ENCODE results near the gene PTGDS.

PTGDS gene

DNA sequence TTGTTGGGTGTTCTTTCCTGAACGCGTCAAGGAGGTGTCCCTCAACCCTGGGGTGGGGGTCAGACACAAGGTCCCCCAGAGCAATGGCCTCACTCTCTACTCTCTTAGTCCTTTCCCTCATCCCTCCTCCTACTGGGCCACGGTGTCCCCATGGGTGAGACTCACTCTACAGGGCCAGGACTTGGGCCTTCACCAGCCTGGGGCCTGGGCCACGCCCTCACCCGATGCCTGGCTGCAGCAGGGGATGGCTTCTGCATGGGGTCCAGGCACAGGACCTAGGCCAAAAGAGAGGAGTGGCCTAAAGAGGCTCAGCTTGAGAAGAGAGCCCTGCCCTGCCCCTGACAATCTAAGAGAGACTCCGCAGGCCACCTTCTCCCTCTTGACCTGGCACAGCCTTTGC lies 19.4 kb upstream of the PTGDS start:
- DNase-seq, result no peak
- TF ChIP-seq GATA1 (IDR thresholded peaks at IDR 0.05; ENCODE audit: low read depth, low read length), result no peak
- no peak for TF ChIP-seq POLR2A (IDR thresholded peaks at IDR 0.05; ENCODE audit: low read length)

DNA sequence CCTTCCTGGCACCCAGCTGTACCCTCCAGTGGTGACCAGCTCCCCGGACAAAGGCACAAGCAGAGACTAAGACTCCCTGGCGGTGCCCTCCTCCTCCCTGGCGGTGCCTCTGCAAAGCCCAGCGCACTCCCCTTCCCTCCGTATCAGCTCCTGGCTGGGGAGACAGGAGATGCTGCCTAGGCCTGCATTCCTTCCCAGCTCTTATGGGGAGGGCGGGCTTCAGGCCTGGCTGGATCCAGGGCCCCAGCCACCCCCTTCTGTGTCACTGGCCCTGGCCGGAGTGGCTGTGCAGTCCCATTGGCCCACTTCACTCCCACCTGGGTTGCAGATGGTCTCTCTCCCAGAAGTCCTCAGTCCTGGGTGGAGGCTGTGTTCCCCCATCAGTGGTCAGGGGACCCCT lies 18.8 kb upstream of the PTGDS start:
- TF ChIP-seq POLR2A (IDR thresholded peaks at IDR 0.05; ENCODE audit: low read length) (no peak), GATA1 (IDR thresholded peaks at IDR 0.05; ENCODE audit: low read depth, low read length) (no peak)
- no peak for DNase-seq

DNA sequence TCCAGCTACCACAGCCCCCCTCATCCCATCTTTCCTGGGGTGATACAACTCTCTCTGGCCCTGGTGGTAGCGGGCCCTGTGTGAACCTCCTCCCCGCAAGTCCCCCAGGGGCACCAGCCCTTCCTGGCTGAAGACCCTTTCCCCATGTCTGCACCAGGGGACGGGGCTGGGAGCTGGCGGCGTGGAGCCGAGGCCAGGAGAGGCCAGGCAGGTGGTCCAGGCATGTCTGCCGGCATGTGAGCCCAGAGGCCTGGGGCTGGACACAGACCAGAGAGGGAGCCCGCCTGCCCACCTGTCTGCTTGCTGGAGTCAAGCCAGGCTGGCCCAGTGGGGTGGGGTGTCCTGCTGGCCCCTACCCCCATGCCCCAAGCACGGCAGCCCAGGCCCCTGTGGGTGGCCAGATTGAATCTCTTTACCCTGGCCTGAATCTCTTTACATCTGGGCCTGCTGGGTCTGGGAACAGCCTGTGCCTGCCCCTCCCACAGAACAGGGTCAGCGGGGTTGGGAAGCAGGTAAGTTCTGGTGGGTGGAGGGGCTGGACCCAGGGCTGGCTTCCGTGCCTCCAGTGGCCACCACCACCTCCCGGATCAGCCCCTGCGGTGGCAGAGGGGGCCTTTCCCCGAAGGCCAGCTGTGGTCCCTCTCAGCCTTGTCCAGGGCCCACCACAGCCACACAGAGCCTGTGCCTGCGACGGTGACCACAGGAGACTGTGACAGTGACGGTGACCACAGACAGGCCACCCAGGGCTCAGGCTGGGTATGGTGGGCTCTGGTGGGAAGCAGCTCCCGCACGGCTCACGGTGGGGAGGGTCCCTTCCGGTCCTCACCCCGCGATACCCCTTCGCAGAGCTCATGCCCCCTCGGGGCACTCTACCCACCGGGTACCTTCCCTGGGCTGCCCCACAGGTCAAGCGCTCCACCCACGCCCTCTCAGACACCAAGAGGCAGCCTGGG lies 18.1 kb upstream of the PTGDS start:
- TF ChIP-seq POLR2A (IDR thresholded peaks at IDR 0.05; ENCODE audit: low read length) (no peak), GATA1 (IDR thresholded peaks at IDR 0.05; ENCODE audit: low read depth, low read length) (no peak)
- no peak for DNase-seq

DNA sequence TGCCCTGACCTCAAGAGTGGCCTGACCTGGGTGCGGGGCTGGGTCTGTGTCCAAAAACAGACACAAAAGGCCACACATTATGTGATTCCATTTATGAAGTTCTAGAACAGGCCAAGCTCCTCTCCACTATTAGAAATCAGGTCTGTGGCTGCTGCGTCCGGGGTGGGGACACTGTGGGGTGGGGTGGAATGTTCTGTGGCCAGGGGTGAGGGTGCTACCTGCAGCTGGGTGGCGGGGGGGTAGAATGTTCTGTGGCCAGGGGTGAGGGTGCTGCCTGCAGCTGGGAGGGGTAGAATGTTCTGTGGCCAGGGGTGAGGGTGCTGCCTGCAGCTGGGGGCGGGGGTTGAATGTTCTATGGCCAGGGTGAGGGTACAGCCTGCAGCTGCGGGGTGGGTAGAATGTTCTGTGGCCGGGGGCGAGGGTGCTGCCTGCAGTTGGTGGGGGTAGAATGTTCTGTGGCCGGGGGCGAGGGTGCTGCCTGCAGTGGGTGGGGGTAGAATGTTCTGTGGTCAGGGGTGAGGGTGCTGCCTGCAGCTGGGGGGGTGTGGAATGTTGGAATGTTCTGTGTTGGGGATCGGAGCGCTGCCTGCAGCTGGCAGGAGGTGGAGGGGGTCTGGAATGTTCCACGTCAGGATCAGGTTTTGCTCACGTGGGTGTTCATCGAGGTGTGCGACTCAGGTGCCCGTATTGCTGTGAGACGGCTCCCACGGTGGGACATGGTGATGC lies 16.9 kb upstream of the PTGDS start:
- no peak for TF ChIP-seq GATA1 (IDR thresholded peaks at IDR 0.05; ENCODE audit: low read depth, low read length)
- no peak for TF ChIP-seq POLR2A (IDR thresholded peaks at IDR 0.05; ENCODE audit: low read length)
- no peak for DNase-seq

DNA sequence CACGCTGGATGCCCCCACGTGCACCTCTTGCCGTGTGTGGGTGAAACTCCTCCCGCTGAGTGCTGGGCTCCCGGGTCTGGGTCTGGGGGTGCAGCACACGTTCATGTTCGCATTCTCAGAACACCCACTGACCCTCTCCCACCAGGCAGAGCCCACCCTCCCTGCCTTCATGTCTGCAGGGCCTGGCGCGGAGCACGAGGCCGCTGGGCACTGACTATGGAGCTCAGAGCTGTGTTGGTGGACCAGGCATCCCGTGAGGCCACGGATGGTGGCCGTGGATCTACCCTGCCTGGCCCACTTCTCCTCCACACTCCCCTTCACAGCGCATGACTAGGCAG lies 16.4 kb upstream of the PTGDS start:
- no peak for DNase-seq
- TF ChIP-seq POLR2A (IDR thresholded peaks at IDR 0.05; ENCODE audit: low read length), result no peak
- no peak for TF ChIP-seq GATA1 (IDR thresholded peaks at IDR 0.05; ENCODE audit: low read depth, low read length)

DNA sequence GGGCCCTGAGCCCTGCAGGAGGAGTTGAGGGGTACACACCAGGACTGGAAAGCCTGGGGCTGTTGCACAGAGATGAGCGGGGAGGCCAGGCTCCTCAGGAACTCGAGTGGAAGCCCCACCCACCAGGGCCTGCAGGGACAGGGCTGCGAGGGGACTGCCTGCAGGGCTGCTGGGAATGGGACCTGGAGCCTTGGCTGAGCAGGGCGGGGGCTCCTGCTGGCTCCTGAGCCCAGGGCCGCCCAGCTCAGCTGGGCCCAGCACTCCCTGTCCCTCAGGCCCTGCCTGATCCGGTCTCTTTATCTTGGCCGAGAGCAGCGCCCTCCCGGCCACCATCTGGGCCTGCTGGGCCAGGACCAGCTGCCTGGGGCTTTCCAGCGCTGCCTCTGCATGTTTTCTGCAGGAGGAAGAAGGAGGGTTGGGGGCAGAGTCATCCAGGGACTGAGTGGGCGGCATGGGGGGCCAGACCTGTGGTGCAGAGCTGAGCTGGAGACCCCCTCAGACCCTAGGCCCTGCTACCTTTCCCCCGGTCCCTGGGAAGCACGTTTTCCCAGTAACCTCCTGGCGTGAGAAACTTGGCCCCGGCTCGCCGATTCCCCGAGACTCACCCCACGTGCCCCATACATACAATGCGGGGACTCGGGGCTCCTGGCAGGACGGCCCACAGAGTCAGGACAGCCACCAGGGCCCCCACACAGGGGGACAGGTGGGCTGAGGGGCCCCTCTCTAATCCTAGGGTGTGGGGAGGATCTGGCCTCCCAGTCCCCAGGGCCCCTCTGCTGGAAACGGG lies 15.8 kb upstream of the PTGDS start:
- TF ChIP-seq POLR2A (IDR thresholded peaks at IDR 0.05; ENCODE audit: low read length) (no peak), GATA1 (IDR thresholded peaks at IDR 0.05; ENCODE audit: low read depth, low read length) (no peak)
- no peak for DNase-seq

DNA sequence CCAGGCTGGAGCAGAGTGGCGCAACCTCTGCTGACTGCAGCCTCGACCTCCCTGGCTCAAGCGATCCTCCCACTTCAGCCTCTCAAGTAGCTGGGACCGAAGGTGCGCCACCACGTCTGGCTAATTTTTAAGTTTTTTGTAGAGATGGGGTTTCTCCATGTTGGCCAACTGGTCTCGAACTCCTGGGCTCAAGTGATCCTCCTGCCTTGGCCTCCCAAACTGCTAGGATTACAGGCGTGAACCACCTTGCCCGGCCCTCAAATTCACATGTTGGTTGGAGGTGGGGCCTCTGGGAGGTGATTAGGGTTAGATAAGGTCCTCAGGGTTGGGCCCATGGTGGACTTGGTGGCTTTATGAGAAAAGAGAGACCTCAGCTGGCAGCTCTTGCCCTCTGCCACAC lies 15.1 kb upstream of the PTGDS start:
- no peak for DNase-seq
- no peak for TF ChIP-seq POLR2A (IDR thresholded peaks at IDR 0.05; ENCODE audit: low read length)
- TF ChIP-seq GATA1 (IDR thresholded peaks at IDR 0.05; ENCODE audit: low read depth, low read length), result no peak

DNA sequence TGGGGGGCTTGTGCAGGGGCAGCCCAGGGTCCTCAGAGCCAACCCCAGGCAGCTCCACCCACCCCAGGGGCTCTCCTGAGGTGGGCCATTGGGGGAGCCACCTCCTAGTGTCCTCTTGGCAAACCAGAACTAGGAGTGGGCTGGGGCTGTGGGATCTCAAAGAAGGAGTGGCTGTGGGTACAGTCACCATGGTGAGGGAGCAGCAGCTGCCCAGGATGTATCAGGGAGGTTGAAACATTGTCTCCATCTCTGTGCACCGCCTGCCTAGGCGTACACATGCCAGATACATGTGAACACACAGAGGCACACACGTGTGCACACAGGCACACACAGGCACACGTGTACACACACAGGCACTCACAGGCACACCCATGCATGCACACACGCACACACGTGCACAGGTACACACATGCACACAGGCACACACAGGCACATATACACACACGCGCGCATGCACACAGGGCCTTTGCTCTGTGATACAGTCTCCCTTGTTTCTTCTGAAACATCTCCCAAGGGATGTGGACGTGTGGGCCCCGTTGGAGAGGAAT lies 14.5 kb upstream of the PTGDS start:
- no peak for DNase-seq
- TF ChIP-seq GATA1 (IDR thresholded peaks at IDR 0.05; ENCODE audit: low read depth, low read length) (no peak), POLR2A (IDR thresholded peaks at IDR 0.05; ENCODE audit: low read length) (no peak)

DNA sequence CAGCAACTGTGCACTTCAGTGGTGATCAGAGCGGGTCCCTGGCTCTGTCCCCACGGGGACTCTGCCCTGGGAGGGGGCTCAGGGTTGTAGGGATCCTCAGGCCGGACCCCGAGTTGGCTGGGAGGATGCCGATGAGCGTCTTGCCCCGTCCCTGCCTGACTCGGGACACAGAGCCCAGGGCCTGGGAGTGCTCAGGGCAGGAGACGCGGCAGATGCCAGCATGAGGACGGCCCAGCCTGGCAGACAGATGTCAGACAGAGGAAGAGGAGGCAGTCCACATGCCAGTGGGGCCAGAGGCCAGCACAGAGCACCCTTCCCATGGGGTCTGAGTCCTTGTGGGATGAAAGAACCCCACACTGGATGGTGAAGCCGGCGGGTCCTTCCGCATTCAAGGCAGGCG lies 14.0 kb upstream of the PTGDS start:
- TF ChIP-seq POLR2A (IDR thresholded peaks at IDR 0.05; ENCODE audit: low read length) (no peak), GATA1 (IDR thresholded peaks at IDR 0.05; ENCODE audit: low read depth, low read length) (no peak)
- DNase-seq, result no peak

DNA sequence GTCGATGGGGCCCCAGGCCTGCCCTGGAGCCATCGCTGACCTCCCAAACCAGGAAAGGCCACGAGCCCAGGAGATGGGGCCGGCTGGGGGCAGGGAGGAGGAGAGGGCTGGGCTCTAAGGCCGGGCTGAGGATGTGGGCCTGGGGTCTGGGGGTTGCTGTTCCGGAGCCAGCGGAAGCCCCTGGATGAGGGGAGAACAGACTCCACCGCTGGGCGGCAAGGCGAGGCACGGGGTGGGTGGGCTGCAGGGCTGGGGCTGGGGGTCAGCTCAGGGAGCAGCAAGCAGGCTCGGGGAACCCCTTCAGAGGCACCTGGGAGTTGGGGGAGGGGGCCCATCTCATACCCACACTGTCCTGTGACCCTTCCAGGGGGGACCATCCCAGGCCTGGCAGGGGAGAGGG lies 13.6 kb upstream of the PTGDS start:
- DNase-seq, result no peak
- TF ChIP-seq GATA1 (IDR thresholded peaks at IDR 0.05; ENCODE audit: low read depth, low read length) (no peak), POLR2A (IDR thresholded peaks at IDR 0.05; ENCODE audit: low read length) (no peak)

DNA sequence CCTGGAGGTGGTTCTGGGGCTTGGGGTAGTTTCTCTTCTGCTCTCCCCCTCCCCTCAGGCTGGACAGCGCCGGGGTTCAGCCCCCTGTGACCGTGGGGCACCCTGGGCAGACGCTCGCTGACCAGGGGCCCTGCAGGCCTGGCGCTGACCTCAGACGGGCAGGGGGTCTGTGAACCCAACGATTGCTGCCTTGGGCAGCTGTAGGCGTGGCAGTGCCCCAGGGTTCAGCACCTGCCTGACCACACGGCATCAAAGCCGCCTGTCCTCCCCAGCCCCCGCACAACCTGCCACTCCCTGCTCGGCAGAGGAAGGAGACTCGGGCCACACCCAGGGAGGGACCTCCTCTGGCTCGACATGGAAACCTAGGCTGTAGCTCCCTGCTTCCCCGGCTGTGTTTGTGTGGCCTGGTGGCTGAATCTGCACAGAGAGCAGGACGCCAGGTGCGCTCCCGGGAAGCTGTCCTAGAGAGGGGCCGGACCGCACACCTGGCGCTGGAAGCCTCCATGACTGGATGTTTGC lies 13.1 kb upstream of the PTGDS start:
- DNase-seq, result peak in 1 of 2 experiments; percentile 29
- TF ChIP-seq GATA1 (IDR thresholded peaks at IDR 0.05; ENCODE audit: low read depth, low read length) (no peak), POLR2A (IDR thresholded peaks at IDR 0.05; ENCODE audit: low read length) (no peak)

DNA sequence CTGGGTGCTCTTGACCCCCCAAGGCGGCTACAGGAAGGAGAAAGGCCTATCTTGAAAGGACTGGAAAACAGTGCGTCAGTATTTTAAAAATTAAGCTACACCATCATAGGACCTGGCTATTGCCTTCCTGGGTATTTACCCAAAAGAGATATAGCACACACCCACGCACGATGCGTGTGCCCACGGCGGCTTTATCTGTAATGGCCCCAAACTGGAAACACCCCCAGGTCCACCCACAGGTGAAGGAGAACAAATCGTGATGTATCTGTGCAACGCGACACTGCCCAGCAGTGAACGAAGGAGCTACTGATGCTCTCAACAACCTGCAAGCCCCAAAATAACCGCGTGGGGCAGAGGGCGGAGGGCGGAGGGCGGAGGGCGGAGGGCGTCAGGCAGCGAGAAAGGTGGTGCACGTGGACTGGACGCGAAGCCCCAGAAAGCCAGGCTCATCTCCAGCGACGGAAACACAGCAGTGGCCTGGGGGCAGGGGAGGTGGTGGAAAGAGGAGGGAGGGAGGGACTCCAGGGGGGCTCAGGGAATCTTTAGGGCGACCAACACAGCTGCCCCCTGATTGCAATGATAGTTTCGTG lies 12.4 kb upstream of the PTGDS start:
- TF ChIP-seq POLR2A (IDR thresholded peaks at IDR 0.05; ENCODE audit: low read length) (no peak), GATA1 (IDR thresholded peaks at IDR 0.05; ENCODE audit: low read depth, low read length) (no peak)
- no peak for DNase-seq

DNA sequence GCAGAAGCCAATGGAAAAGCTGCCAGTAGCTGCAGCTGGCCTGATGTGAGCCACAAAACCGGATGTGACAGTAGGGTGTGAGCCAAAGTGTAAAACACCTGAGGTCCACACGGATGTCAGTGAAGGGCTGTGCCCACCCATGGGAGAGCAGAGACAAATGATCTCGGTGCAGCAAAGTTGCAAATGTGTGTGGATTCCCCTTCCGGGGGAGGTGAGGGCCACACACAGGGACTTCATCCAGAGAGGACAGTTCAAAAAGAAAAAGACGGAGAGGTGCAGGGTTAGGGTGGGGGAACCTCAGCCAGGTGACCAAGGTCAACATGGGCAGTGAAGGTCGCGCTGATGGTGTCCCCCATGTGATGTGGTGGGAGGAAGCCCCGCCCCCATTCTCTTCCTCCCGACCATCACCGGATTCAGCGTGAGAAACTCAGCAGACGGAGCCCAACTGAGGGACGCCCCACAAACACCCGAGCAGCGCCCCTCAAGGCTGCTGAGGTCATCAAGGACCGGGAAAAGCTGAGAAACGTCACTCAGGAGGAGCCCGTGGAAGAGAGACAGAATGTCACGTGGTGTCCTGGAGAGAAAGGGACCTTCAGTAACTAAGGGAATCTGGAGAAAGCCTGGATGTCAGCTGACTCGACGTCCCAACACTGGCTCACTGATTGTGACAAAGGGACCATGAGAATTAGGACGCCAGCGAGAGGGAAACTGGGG lies 11.4 kb upstream of the PTGDS start:
- TF ChIP-seq GATA1 (IDR thresholded peaks at IDR 0.05; ENCODE audit: low read depth, low read length) (no peak), POLR2A (IDR thresholded peaks at IDR 0.05; ENCODE audit: low read length) (no peak)
- no peak for DNase-seq

Measured in erythroblast (primary cell).